Measurements from ENCODE around the gene KCNJ9.

KCNJ9 gene

GRCh38 chr1:160089883-160090282 lies 8.5 kb downstream of the KCNJ9 start:
- no peak for DNase-seq

GRCh38 chr1:160090760-160091159 lies 9.4 kb downstream of the KCNJ9 start:
- no peak for DNase-seq

- no peak for DNase-seq
Measured at GRCh38 chr1:160091666-160092223, 10.4 kb downstream of the KCNJ9 start.

GRCh38 chr1:160092366-160093068 lies 11.2 kb downstream of the KCNJ9 start:
- no peak for DNase-seq

GRCh38 chr1:160093069-160093395 lies 11.7 kb downstream of the KCNJ9 start:
- DNase-seq = no peak

- DNase-seq = no peak
Measured at GRCh38 chr1:160093624-160094290, 12.4 kb downstream of the KCNJ9 start.

GRCh38 chr1:160094291-160094625 lies 12.9 kb downstream of the KCNJ9 start:
- no peak for DNase-seq

- no peak for DNase-seq
Measured at GRCh38 chr1:160094806-160095205, 13.5 kb downstream of the KCNJ9 start.

GRCh38 chr1:160095382-160096105 lies 14.2 kb downstream of the KCNJ9 start:
- no peak for DNase-seq

GRCh38 chr1:160096274-160097116 lies 15.2 kb downstream of the KCNJ9 start:
- no peak for DNase-seq

- no peak for DNase-seq
Measured at GRCh38 chr1:160097151-160097910, 16.0 kb downstream of the KCNJ9 start.

- DNase-seq = peak; percentile 72
Measured at GRCh38 chr1:160097911-160098851, 16.8 kb downstream of the KCNJ9 start, which contains the start of gene IGSF8. Gene IGSF8 (minus strand): TSS chr1:160098619. CDS start chr1:160098472, 147 bp downstream.

GRCh38 chr1:160098852-160099561 lies 17.7 kb downstream of the KCNJ9 start:
- DNase-seq = peak; percentile 85

GRCh38 chr1:160099716-160100375 lies 18.5 kb downstream of the KCNJ9 start:
- DNase-seq = no peak

GRCh38 chr1:160101037-160101716 lies 19.8 kb downstream of the KCNJ9 start:
- peak; percentile 86 for DNase-seq

GRCh38 chr1:160101717-160102522 lies 20.6 kb downstream of the KCNJ9 start:
- DNase-seq = no peak

- no peak for DNase-seq
Measured at GRCh38 chr1:160103658-160104408, 22.5 kb downstream of the KCNJ9 start.
